Posterior cingulate gyrus (tissue), 11 donors: ENCODE data around the gene EWSR1.

Experiments used
- DNase-seq, 10 donors: peaks; one replicate each; pipeline versions ENCODE4 v3.0.0 to v3.0.0-alpha.2; 2020 to 2021; ENCODE audit warnings: mixed read lengths in 3 of 10
- intact Hi-C: fragments of 100-400 bp; cut with DNase I; formaldehyde crosslinking; loops from one replicate; pipeline ENCODE4 v1.15.1; 2023

The EWSR1 gene

DNA sequence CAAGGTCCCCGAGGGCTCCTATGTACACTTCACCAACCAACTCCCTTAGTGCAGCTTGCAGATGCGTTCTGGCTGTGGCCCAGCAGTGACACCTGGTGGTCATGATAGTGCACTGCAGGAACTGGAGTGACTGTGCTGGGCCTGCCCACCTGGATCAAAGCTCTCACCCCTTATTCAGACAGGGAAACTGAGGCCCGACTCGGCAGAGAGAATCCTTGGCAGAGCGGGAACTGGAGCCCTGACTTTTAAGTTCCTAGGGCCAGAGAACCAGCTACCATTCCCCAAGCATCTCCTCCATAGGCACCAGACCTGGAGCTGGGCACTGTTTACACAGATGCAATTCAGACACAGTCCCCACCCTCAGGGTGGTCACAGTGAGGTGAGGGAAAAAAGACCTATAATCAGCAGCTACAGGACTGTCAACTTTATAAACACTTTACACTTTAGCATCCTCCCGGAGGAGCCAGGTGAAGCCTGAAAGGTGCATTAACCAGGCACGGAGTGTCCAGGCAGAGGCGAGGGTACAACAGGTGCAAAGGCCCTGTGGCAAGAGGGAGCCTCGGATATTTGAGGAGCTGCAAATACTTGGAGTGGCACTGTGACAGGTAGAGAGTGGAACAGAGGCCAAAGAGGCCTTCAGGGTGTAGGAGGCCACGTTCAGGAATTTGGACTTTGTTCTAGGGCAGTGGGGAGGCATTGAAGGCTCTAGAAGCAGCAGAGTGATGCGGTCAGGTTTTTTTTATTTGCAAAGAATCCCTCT lies 22.3 kb upstream of the EWSR1 start:
- intact Hi-C loops, result loop anchor here (1.0 to 10.0 kb wide), 2 partner anchors 391 to 646 kb away; no protein-coding TSS in a partner anchor
- peak; percentile 48 to 96 (median 81) for DNase-seq

DNA sequence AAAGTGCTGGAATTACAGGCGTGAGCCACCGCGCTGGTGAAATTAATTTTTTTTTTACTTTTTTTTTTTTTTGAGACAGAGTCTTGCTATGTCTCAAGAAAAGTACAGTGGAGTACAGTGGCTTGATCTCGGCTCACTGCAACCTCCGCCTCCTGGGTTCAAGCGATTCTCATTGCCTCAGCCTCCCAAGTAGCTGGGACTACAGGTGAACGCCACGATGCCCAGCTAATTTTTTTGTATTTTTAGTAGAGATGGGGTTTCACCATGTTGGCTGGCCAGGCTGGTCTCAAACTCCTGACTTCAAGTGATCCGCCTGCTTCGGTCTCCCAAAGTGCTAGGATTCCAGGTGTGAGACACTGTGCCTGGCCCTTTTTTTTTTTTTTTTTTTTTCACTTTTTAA lies 20.2 kb upstream of the EWSR1 start:
- intact Hi-C loops, result loop anchor here (10.0 kb wide), 1 partner anchor 393 kb away; no protein-coding TSS in a partner anchor
- peak in 1 of 10 donors; percentile 59 for DNase-seq

DNA sequence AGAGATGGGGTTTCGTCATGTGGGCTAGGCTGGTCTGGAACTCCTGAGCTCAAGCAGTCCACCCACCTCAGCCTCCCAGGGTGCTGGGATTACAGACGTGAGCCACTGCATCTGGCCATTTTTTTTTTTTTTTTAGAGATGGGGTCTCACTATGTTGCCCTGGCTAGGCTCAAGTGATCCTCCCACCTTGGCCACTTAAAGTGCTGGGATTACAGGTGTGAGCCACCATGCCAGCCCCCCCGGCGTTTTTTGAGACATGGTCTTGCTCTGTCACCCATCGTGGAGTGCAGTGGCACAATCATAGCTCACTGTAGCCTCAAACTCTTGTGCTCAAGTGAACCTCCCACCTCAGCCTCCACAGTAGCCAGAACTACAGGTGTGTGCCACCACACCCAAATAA lies 16.8 kb upstream of the EWSR1 start:
- no peak for DNase-seq
- intact Hi-C loops, result no loop called here

DNA sequence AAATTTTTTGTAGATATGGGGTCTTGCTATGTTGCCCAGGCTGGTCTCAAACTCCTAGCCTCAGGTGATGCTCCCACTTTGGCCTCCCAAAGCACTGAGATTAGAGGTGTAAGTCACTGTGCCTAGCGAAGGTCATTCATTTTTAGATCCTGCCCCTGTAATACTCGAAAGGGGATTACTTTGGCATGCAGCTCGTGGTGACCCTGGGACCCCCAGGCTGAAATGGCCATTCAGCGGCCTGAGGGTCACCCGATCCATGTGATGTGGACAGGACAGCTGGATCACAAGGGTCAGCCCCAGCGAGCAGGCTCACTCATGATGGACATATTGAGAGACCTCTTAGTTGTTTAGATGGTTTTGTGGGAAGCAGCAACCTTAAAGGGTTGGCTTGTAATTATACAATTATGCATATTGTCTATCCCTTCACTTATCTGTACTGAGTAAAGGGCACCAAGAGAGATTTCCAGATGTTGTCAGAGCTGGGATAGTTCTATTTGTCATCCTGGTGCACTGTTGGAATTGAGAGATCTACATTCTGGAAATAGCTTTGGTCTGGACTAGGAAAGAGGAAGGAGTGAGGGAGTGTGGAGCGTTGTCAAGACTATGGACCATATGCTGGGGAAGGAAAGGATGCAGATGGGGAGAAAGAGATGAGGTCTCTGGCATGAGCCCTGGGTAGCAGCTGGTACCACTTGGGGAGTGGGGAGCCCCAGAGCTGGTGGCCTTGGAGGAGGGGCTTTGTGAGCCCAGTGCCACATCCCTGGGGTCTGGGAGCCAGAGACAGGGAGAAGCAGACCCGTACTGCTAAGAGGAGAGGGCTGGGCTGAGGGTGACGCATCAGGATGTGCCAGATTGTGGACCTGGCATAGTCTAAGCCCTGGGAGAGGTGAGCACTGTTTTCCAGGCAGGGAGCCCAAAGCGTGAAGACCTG lies 15.8 kb upstream of the EWSR1 start:
- intact Hi-C loops, result no loop called here

DNA sequence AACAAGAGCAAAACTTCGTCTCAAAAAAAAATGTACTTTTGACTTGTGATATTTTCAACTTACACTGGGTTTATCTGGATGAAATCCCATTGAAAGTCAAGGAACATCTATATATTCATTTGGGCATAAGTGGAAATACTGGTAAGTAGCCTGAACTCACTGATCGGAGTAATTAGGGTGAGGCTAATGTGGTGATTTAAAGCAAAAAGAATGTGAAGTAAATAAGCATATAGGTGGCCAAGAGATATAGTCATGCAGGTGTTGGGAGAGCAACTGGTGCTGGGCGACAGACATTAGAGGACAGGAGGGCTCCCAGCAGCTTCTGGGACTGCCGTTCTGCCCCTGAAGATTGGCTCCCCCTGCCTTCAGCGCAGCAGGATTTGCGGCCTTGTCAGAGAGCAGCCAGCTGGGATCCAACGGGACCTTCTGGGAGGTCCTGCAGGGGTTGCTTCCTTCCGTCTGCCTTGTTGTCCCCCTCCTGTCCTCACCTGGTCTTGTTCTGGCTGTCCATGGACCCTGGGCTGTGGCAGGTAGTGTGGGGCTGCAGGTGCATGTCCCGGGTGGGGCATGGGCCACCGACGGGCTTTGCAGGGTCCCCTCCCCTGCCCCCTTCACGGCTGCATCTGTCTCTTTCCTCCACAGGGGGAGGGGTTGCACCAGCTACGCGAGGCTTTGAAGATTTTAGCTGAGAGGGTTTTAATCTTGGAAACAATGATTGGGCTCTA lies 14.3 kb upstream of the EWSR1 start:
- intact Hi-C loops, result no loop called here
- peak in 2 of 10 donors; percentile 47 to 63 for DNase-seq

More for the DNA sequence above, 15.8 kb upstream of the EWSR1 start:
- peak in 2 of 10 donors; percentile 59 to 73 for DNase-seq

DNA sequence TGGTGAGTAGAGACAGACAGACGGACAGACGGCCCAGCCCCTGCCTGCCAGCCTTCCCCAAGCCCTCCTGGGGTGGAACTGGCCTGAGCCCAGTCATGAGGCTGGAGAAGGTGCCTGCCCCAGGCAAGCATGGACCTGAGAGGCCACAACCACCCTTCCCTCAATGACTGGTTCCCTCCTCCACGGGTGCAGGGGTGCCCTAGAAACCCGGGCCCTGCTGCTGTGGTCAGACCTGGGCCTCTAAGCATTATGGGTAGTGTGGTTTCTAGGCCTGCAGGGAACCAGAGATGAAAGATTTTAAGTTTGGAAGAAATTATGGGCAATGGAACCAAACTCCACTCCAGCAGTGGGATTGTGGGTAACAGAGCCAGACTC lies 13.8 kb upstream of the EWSR1 start:
- intact Hi-C loops, result no loop called here
- peak in 2 of 10 donors; percentile 24 to 27 for DNase-seq

DNA sequence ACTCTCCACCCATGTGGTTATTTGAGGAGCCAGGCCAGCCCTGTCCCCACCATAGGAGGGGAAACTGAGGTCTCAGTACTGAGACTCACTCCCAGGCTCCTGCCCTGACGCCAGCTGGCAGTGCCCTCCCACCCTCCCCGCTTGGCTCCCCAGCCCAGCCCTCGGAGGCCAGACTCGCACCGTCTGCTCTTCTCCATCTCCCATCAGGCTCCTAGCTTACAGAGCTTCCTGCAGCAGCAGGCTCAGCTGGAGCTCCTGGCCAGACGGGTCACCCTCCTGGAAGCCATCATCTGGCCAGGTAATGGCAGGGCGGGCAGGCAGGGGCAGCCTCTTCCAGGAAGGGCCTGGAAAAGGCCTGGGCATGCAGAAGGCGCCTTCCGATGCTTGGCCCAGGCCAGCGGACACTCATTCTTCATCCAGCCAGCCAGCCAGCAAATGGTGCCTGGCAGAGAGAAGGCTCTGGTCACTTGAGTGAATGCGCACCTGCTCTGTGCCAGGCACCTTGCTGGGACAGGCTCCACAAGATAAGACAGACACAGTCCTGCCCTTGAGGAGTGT lies 12.9 kb upstream of the EWSR1 start:
- intact Hi-C loops, result no loop called here
- peak in 1 of 10 donors; percentile 61 for DNase-seq

DNA sequence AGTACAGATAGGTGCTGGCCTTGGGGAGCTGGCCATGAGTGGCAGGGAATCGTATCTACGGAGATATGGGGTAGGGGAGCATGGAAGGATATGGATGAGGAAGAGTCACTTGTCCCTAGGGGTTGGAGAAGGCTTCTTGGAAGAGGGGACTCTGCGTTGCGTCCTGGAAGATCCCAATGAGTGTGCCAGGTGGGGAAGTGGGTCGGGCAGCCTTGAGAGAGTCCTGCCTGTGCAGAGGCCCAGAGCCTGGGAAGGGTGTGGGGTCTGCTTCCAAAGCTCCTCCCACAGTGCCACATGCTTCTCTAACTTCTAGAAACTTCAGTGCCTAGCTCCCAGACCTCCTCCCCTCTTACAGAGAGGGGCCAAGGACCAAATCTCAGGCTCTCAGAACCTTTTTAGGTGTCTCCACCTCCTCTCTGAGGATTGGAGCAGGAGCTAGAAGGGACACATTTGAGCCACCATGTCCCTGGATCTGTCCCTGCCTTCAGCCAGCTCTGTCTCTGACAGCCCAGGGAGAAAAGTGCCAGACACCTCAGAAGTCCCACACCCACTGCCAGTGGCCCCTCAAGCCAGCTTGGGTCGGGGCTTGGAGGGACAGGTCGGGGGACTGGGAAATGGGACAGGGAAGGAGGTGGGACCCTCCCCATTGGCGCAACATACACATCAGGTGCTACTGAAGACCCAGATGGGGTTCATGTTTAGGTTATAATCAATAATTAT lies 11.3 kb upstream of the EWSR1 start:
- intact Hi-C loops, result no loop called here
- peak in 1 of 10 donors; percentile 69 for DNase-seq

DNA sequence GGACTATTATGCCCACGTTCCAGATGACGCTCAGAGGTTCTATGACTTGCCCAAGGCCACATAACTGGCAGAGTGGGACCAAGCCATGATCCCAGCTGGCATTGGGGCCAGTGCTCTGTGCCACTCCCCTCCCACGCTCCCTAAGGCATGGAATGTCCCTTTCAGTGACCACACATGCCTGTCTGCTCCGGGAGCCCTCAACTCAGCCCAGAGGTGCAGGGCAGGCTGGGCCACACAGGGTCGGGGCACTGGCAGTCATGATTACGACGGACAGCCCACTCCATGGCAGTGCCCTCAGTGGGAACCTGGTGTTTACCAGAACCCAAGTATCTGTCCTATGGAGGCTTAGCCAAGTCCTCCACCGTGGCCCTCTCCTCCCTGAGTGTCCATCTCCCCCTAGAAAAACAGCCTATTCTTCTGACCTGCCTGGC lies 10.3 kb upstream of the EWSR1 start:
- intact Hi-C loops, result no loop called here
- peak in 1 of 10 donors; percentile 75 for DNase-seq

DNA sequence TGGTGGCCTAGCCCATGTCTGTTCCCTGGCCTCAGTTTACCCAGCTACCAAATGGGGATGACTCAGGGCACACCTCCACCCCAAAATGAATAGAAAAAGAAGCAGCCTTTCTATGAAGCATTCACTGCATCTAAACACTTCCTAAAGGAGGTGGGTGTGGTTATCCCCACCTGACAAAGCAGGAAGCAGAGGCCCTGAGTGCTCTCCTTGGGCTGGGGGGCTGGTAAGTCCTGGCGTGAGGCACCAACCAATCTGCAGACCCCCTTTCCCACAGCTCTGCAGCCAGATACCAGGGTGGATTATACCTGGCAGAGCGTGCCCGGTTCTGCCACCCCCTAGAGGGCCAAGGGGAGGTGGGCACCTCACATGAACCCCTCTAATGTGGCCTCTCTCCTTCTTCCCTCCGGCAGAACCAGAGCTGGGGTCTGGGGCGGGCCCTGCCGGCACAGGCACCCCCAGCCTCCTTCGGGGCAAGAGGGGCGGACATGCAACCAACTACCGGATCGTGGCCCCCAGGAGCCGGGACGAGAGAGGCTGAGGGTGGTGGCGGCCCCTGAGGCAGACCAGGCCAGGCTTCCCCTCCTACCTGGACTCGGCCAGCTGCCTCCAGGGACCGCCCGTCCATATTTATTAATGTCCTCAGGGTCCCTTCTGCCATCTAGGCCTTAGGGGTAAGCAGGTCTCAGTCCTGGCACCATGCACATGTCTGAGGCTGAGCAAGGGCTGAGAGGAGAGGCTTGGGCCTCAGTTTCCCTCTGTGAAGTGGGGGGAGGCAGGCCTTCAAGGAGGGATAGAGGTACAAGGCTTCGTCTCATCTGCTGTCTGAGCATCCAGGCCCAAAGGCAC lies 9.4 kb upstream of the EWSR1 start:
- DNase-seq, result peak in 2 of 10 donors; percentile 9 to 50
- intact Hi-C loops, result no loop called here

DNA sequence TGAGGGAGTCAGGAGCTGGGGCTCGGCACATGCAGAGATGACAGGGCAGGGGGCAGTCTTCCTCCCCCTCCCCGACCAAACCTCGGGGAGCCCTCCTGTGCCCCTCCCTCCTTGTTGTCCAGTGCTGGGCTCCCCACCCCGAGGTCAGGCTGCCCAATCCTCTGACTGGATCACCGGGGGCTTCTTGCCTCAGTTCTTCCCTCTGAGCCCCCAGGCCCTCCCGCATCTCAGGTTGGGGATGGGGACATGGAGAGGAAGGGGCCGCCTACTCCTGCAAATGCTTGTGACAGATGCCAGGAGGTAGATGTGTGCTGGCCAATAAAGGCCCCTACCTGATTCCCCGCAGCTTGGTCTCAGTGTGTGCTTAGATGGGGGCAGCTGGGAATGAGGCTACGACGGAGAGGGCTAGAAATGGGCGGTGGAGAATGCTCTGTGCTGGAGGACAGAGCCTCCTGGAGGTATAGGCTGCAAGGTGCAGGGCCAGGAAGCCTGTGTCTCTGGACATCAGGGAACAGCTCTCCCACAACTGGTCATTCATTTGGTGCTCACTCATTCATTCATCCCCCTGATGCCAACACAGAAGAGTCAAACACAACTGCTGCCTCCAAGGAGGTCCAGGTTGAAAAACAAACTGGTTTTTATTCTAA lies 8.7 kb upstream of the EWSR1 start:
- peak in 2 of 10 donors; percentile 4 to 73 for DNase-seq
- intact Hi-C loops, result no loop called here

DNA sequence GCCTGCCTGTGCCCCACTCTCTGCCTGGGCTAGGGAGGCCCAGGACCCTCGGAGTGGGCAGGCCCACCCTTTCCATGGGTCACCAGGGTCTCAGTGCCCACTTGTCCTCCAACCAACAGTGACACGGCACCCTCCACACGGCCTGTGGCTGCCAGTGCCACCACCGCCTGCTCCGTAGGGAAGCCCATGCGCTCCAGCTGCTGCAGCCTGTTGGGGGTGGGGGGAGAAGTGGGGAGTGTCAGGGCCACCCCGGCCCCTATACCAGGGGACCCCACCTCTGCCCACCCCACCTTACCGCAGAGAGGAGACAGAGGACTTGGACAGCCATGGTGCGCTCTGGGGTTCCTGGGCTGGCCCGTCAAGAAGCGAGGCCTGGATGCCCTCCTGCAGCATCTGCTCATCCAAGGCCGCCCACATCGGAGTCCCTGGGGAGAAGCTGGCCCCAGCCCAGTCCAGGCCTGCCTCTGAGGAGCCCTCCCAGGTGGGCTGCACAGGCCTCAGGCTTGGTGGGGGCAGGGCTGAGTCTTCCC lies 8.0 kb upstream of the EWSR1 start:
- DNase-seq, result peak in 2 of 10 donors; percentile 2 to 82
- intact Hi-C loops, result no loop called here

DNA sequence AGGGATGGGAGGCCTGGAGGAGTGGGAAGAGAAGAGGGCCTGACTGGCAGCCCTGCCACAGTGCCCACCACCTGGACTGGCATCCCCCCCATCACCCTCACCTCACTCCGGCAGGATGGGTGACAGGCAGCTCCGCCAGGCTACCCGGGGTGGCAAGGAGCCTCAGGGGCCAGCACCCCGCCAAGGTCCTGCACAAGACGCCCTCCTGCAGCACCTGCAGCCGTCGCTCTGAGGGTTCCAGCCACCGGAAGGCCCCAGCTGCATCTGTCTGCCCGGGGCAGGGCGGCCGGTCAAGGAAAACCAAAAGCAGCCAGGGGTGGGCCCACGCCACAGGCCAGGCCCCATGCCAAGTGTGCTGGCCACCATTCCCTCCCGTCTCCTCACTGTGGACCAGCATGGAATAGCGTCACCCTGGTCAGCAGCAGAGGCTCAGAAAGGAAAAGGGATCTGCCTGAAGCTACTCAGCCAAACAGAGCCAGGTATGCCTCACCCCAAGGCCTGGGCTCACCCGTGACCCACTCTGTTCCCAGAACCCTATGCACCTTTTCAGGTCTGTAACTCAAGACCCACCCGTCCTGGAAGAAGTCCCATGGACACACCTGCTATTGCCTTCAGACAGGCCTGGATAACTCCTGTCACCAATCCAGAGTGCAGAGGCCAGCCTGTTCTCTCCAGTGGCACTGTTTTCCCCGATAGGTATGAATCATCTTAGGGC lies 7.3 kb upstream of the EWSR1 start:
- intact Hi-C loops, result no loop called here
- peak in 2 of 10 donors; percentile 14 to 84 for DNase-seq

DNA sequence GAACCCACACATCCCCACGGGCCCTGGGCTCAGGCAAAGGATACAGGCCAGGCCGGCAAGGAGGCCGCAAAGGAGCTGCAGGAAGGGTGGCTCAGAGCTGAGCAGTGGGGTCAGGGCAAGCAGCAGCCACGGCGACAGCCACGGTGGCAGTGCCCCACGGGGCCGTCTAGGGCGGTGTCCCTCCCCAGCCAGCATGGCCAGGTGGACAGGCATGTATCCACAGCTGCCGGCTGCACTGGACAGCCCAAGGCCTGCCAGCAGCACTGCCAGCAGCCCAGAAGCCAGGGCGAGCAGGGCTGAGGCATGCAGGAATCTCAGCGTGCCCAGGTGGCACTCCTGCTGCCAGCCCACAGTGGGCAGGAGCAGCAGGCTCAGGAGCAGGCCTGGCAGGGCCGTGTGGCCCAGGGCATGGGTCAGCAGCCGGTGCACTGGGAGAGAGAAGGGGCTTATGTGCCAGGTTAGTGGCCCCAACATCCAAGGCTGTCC lies 4.2 kb upstream of the EWSR1 start:
- peak in 1 of 10 donors; percentile 72 for DNase-seq
- intact Hi-C loops, result no loop called here

DNA sequence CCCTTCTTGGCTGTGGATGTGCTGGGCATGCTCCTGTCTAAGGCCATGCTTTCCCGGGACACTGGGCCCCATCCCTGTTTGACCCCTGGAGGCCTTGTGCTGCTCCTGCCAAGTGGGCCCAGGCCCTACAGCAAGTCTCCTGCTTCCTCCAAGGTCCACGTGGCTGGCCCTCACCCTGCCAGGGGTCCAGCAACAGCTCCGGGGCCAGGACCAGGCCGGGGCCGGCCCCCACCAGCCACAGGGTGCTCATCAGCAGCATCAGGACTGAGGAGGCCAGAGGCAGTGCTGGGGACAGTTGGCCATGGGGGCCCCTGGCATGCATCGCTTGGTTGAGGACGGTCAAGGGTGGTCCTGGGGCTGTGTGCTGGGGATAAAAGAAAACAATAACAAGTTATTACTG lies 2.8 kb upstream of the EWSR1 start:
- intact Hi-C loops, result loop anchor here (5.0 kb wide), 1 partner anchor 42 kb away; the partner anchor contains the start of gene GAS2L1
- DNase-seq, result peak in 1 of 10 donors; percentile 64

DNA sequence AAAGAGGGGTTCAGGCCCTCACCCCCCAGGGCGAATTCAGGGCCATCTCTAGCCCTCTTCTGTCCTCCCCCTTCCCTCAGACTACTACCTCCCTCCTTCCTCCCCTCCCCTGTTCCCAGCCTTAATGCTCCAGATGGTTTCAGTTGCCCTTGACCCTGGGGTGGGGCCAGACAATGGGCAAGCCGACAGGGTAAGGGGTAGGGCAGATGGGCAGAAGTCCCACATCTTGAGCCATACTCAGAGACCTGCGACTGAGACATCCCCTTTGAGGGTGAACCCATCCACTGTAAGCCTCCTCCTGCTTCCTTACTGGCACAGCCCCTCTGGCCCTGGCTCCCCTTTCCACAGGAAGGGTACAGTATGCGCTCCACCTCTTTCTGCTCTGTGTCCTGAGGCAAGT lies 2.1 kb upstream of the EWSR1 start:
- intact Hi-C loops, result loop anchor here (5.0 kb wide), 1 partner anchor 41 kb away; the partner anchor contains the start of gene GAS2L1
- DNase-seq, result peak in 1 of 10 donors; percentile 50
